Neural cell (in vitro differentiated cells): ENCODE measurements around the gene OSBPL2. TPM values are rescaled to one million over a fixed set of nuclear protein-coding genes. Genes with fewer than 3 reads are reported as not detected.

Experiments used
- H2AFZ ChIP-seq: fragments of 200-600, 300-800 bp; sonication (generic), shearing (Covaris generic); 2 replicates; pipeline ENCODE4 v1.6.0; 2014; ENCODE audit warnings: low read depth, mild to moderate bottlenecking, antibody characterized with exemption, low read length, moderate library complexity
- H3F3A ChIP-seq: fragments of 200-600 bp; shearing (Covaris generic); 2 replicates; pipeline ENCODE4 v1.6.1; 2016; ENCODE audit warnings: mild to moderate bottlenecking, moderate library complexity, mixed read lengths, antibody characterized with exemption, low read length; ENCODE audit not compliant: insufficient read depth, poor library complexity, severe bottlenecking
- H3K27ac ChIP-seq: fragments of 200-600, 300-800 bp; sonication (generic), shearing (Covaris generic); 2 replicates; pipeline ENCODE4 v1.5.1; 2014; ENCODE audit warnings: mild to moderate bottlenecking, low read length, moderate library complexity
- H3K27me3 ChIP-seq: fragments of 300-800, 200-600 bp; sonication (generic), shearing (Covaris generic); 2 replicates; pipeline ENCODE4 v1.6.0; 2014; ENCODE audit warnings: mild to moderate bottlenecking, low read depth, low read length, moderate library complexity; ENCODE audit not compliant: insufficient read depth
- H3K36me3 ChIP-seq: fragments of 300-800, 200-600 bp; sonication (generic), shearing (Covaris generic); 2 replicates; pipeline ENCODE4 v1.5.1; 2014; ENCODE audit warnings: mild to moderate bottlenecking, antibody characterized with exemption, low read length, moderate library complexity; ENCODE audit not compliant: insufficient read depth
- H3K4me2 ChIP-seq: fragments of 300-800, 200-600 bp; sonication (generic), shearing (Covaris generic); 2 replicates; pipeline ENCODE4 v1.6.0; 2014; ENCODE audit warnings: mild to moderate bottlenecking, low read length
- H3K4me3 ChIP-seq: fragments of 300-800, 200-600 bp; sonication (generic), shearing (Covaris generic); 2 replicates; pipeline ENCODE4 v1.5.1; 2014; ENCODE audit warnings: mild to moderate bottlenecking, low read length, moderate library complexity
- H3K79me2 ChIP-seq: fragments of 200-600 bp; shearing (Covaris generic); replicated peaks from 2 replicates; pipeline ENCODE4 v1.6.0; 2014; ENCODE audit warnings: mild to moderate bottlenecking, low read length, moderate library complexity; ENCODE audit not compliant: insufficient read depth
- H3K9ac ChIP-seq: fragments of 300-800, 200-600 bp; sonication (generic), shearing (Covaris generic); 2 replicates; pipeline ENCODE4 v1.6.1; 2016; ENCODE audit warnings: mild to moderate bottlenecking, low read length, mixed read lengths
- H3K9me2 ChIP-seq: fragments of 200-600 bp; shearing (Covaris generic); 2 replicates; pipeline ENCODE4 v1.6.1; 2016; ENCODE audit warnings: mild to moderate bottlenecking, low read length, mixed read lengths; ENCODE audit not compliant: insufficient read depth
- H3K9me3 ChIP-seq: fragments of 200-600, 300-800 bp; sonication (generic), shearing (Covaris generic); 2 replicates; pipeline ENCODE4 v1.6.1; 2016; ENCODE audit warnings: mild to moderate bottlenecking, mixed run types, low read length, moderate library complexity, mixed read lengths
- H4K20me1 ChIP-seq: fragments of 200-600 bp; shearing (Covaris generic); 2 replicates; pipeline ENCODE4 v1.6.1; 2016; ENCODE audit warnings: mild to moderate bottlenecking, mixed run types; ENCODE audit not compliant: insufficient read depth
- EP300 ChIP-seq: fragments of 450-650 bp; conservative IDR thresholded peaks from 2 replicates; pipeline ENCODE4 v1.6.1; 2014; ENCODE audit warnings: antibody characterized with exemption, mild to moderate bottlenecking, moderate library complexity; ENCODE audit not compliant: poor library complexity, severe bottlenecking
- EZH2 ChIP-seq: fragments of 200-600, 300-800 bp; shearing (Covaris generic), sonication (generic); IDR thresholded peaks from 2 replicates; pipeline ENCODE4 v1.6.1; 2014; ENCODE audit warnings: antibody characterized with exemption, low read length, borderline replicate concordance, mild to moderate bottlenecking; ENCODE audit not compliant: insufficient read depth, poor library complexity, severe bottlenecking
- MXI1 ChIP-seq: fragments of 450-650 bp; conservative IDR thresholded peaks from 2 replicates; pipeline ENCODE4 v1.6.1; 2014; ENCODE audit warnings: antibody characterized with exemption, mild to moderate bottlenecking; ENCODE audit not compliant: poor library complexity, severe bottlenecking
- POLR2AphosphoS5 ChIP-seq: IDR thresholded peaks from 2 replicates; pipeline ENCODE4 v1.6.1; 2012
- RAD21 ChIP-seq: fragments of 450-650 bp; conservative IDR thresholded peaks from 2 replicates; pipeline ENCODE4 v1.6.1; 2014; ENCODE audit warnings: antibody characterized with exemption, mild to moderate bottlenecking, moderate library complexity
- REST ChIP-seq: IDR thresholded peaks from 2 replicates; pipeline ENCODE4 v1.6.1; 2012; ENCODE audit warnings: borderline replicate concordance
- SMC3 ChIP-seq: fragments of 450-650 bp; conservative IDR thresholded peaks from 2 replicates; pipeline ENCODE4 v1.6.1; 2014; ENCODE audit warnings: antibody characterized with exemption, mild to moderate bottlenecking, moderate library complexity; ENCODE audit not compliant: poor library complexity
- TAF1 ChIP-seq: IDR thresholded peaks from 2 replicates; pipeline ENCODE4 v1.6.1; 2012; ENCODE audit warnings: low read depth
- polyA plus RNA-seq: library from polyadenylated mRNA; depleted of rRNA; stranded (reverse); fragments of >200 nt; gene quantifications from 2 replicates; pipeline ENCODE4 v1.2.3, GENCODE V29; 2014
- TF ChIP-seq, protein P1 (sequence below): fragments of 450-650 bp; IDR thresholded peaks from 2 replicates; pipeline ENCODE4 v1.5.1; 2014; ENCODE audit warnings: antibody characterized with exemption, mild to moderate bottlenecking, moderate library complexity; ENCODE audit not compliant: poor library complexity, severe bottlenecking

The OSBPL2 gene
- polyA plus RNA-seq, 1 donor from 2014 or later: 41.5 TPM

- no peaks in the 10 kb centered on the region for H3K9me2 ChIP-seq
- H4K20me1 ChIP-seq: peaks cover 9% of the 10 kb centered on the region
- H3K36me3 ChIP-seq: no peaks in the 10 kb centered on the region
- no peaks in the 10 kb centered on the region for H3K27me3 ChIP-seq
- H2AFZ ChIP-seq: peak overlapping the region; percentile 69
- peak overlapping the region; percentile 80 for H3K9ac ChIP-seq
- peak overlapping the region; percentile 72 for H3K27ac ChIP-seq
- H3K79me2 ChIP-seq: peaks cover 14% of the 10 kb centered on the region
- no peaks in the 10 kb centered on the region for H3K9me3 ChIP-seq
- peak overlapping the region; percentile 93 for H3K4me3 ChIP-seq
- H3F3A ChIP-seq: no peaks in the 10 kb centered on the region
- TF ChIP-seq TAF1 (no peak), POLR2AphosphoS5 (peak; percentile 23), EP300 (no peak), SMC3 (peak; percentile 68), RAD21 (peak; percentile 60), EZH2 (no peak), MXI1 (no peak), REST (no peak)
- TF ChIP-seq, protein P1, sequence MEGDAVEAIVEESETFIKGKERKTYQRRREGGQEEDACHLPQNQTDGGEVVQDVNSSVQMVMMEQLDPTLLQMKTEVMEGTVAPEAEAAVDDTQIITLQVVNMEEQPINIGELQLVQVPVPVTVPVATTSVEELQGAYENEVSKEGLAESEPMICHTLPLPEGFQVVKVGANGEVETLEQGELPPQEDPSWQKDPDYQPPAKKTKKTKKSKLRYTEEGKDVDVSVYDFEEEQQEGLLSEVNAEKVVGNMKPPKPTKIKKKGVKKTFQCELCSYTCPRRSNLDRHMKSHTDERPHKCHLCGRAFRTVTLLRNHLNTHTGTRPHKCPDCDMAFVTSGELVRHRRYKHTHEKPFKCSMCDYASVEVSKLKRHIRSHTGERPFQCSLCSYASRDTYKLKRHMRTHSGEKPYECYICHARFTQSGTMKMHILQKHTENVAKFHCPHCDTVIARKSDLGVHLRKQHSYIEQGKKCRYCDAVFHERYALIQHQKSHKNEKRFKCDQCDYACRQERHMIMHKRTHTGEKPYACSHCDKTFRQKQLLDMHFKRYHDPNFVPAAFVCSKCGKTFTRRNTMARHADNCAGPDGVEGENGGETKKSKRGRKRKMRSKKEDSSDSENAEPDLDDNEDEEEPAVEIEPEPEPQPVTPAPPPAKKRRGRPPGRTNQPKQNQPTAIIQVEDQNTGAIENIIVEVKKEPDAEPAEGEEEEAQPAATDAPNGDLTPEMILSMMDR: peak; percentile 85
- H3K4me2 ChIP-seq: no peak overlapping the region
Measured at GRCh38 chr20:62301773-62302340, 63.5 kb downstream of the OSBPL2 start.

DNA sequence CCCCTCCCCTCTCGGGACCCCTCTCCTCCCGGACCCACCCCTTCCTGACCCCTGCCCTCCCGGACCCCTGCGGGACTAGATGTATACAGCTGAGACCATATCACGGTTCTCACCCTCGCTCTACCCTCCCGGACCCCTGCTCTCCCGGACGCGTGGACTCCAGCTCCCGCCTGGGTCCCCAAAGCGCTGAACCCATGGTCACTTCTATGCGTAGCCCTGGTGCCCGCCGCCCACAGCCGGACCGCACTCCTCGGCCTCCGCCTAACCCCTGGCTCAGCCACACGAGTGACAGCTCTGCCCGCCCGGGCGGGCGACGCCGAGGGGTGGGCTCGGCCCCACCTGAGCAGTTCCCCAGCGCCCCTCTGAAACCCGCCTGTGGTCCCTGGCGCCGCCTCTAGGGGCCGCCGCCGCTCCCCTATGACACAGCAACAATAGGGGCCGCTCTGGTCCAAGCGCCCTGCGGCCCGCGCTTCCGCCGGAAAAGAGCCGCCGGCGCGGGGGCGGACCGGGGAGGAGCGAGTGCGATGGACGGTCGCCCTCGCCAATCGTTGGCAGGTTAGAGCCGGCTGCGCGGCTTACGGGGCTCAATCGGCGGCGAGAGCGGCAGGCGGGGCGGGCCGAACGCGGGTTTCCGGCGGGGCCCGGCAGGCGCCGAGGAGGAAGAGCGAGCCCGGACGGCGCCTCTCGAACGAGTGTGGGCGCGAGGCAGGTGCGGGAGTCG, 64.2 kb downstream of the OSBPL2 start, which contains the start of gene ADRM1:
Gene ADRM1 (plus strand): TSS at position 657 of the 721 bp plus-strand sequence. CDS start 572 bp downstream, outside the sequence.
- H3K27ac ChIP-seq: peak within 1 kb of the TSS; percentile 72
- H3F3A ChIP-seq: no peaks in the 10 kb centered on the region
- H3K9me2 ChIP-seq: no peaks in the 10 kb centered on the region
- peak within 1 kb of the TSS; percentile 80 for H3K9ac ChIP-seq
- peaks cover 14% of the 10 kb centered on the region for H3K79me2 ChIP-seq
- H3K4me2 ChIP-seq: peak within 1 kb of the TSS; percentile 82
- H2AFZ ChIP-seq: peak within 1 kb of the TSS; percentile 69
- H3K9me3 ChIP-seq: no peaks in the 10 kb centered on the region
- no peaks in the 10 kb centered on the region for H3K36me3 ChIP-seq
- TF ChIP-seq REST (no peak), MXI1 (peak; percentile 75), RAD21 (peak; percentile 71), TAF1 (no peak), SMC3 (peak; percentile 67), EP300 (peak; percentile 69), POLR2AphosphoS5 (peak; percentile 76), EZH2 (no peak)
- TF ChIP-seq, protein P1: peak; percentile 99
- peaks cover 9% of the 10 kb centered on the region for H4K20me1 ChIP-seq
- H3K4me3 ChIP-seq: peak within 1 kb of the TSS; percentile 93
- H3K27me3 ChIP-seq: no peaks in the 10 kb centered on the region
